GM12892 (cell line): ENCODE results near the gene EPHX1.

ENCODE experiments used
- DNase-seq: peaks from one replicate; pipeline ENCODE4 v3.0.0; 2011; ENCODE audit not compliant: insufficient read length
- FAIRE-seq: peaks from 2 replicates; lab custom pipeline; 2011; peaks lifted over from hg19 to GRCh38; lab: Jason Lieb, UNC
- POLR2A ChIP-seq: IDR thresholded peaks from 2 replicates; pipeline ENCODE4 v1.6.1; 2011; ENCODE audit warnings: low read depth, low read length, control low read depth
- POLR2AphosphoS5 ChIP-seq: IDR thresholded peaks from 2 replicates; pipeline ENCODE4 v1.6.1; 2011; ENCODE audit warnings: low read depth, low read length, control low read depth
- TAF1 ChIP-seq: IDR thresholded peaks from 2 replicates; pipeline ENCODE4 v1.6.1; 2011; ENCODE audit warnings: low read depth, mild to moderate bottlenecking, control low read depth, low read length, borderline replicate concordance

Gene EPHX1

GRCh38 chr1:225850370-225850769 is 40.4 kb downstream of the EPHX1 start:
- TF ChIP-seq TAF1 (no peak), POLR2A (no peak), POLR2AphosphoS5 (no peak)
- FAIRE-seq (no peak), DNase-seq (no peak)

- FAIRE-seq (no peak), DNase-seq (peak; percentile 40)
Observed at GRCh38 chr1:225851805-225852204, 41.9 kb downstream of the EPHX1 start.

GRCh38 chr1:225852413-225853124 is 42.6 kb downstream of the EPHX1 start:
- FAIRE-seq (no peak), DNase-seq (no peak)
- TF ChIP-seq TAF1 (no peak), POLR2AphosphoS5 (no peak), POLR2A (no peak)

More at GRCh38 chr1:225851805-225852204, 41.9 kb downstream of the EPHX1 start:
- TF ChIP-seq POLR2A = no peak
- no peak for TF ChIP-seq POLR2AphosphoS5
- TF ChIP-seq TAF1 = no peak

- FAIRE-seq (no peak), DNase-seq (no peak)
- no peak for TF ChIP-seq TAF1
- TF ChIP-seq POLR2AphosphoS5 = no peak
- no peak for TF ChIP-seq POLR2A
Observed at GRCh38 chr1:225853441-225853840, 43.5 kb downstream of the EPHX1 start.

GRCh38 chr1:225855503-225856300 is 45.8 kb downstream of the EPHX1 start:
- TF ChIP-seq POLR2AphosphoS5 (no peak), POLR2A (no peak), TAF1 (no peak)
- DNase-seq (no peak), FAIRE-seq (no peak)

- DNase-seq (no peak), FAIRE-seq (no peak)
- TF ChIP-seq POLR2AphosphoS5 (no peak), POLR2A (no peak), TAF1 (no peak)
Observed at GRCh38 chr1:225857256-225857655, 47.3 kb downstream of the EPHX1 start.

GRCh38 chr1:225859151-225859550 is 49.2 kb downstream of the EPHX1 start:
- no peak for FAIRE-seq
- DNase-seq = no peak
- TF ChIP-seq TAF1 = no peak
- TF ChIP-seq POLR2AphosphoS5 = no peak
- no peak for TF ChIP-seq POLR2A

GRCh38 chr1:225860107-225860506 is 50.2 kb downstream of the EPHX1 start:
- no peak for FAIRE-seq
- no peak for TF ChIP-seq POLR2A
- DNase-seq = no peak

- FAIRE-seq (no peak), DNase-seq (no peak)
- TF ChIP-seq TAF1 = no peak
- TF ChIP-seq POLR2A = no peak
- no peak for TF ChIP-seq POLR2AphosphoS5
Observed at GRCh38 chr1:225860876-225861441, 51.0 kb downstream of the EPHX1 start.

GRCh38 chr1:225861834-225862580 is 52.1 kb downstream of the EPHX1 start:
- DNase-seq (no peak), FAIRE-seq (no peak)
- no peak for TF ChIP-seq POLR2A
- no peak for TF ChIP-seq TAF1

- DNase-seq = no peak
- TF ChIP-seq TAF1 = no peak
- no peak for TF ChIP-seq POLR2A
- TF ChIP-seq POLR2AphosphoS5 = no peak
- FAIRE-seq = no peak
Observed at GRCh38 chr1:225862581-225862950, 52.6 kb downstream of the EPHX1 start.

- no peak for DNase-seq
- FAIRE-seq = no peak
- no peak for TF ChIP-seq POLR2AphosphoS5
- no peak for TF ChIP-seq TAF1
- no peak for TF ChIP-seq POLR2A
Observed at GRCh38 chr1:225863167-225863566, 53.2 kb downstream of the EPHX1 start.
